KOPT-K1 (cell line): ENCODE data around the gene CD320.
"Not testable (repeated sequence)": the region's sequence is repeated elsewhere in the genome, so short reads cannot be mapped to it uniquely, and the experiment has no call there.

Experiments
- H3K27ac ChIP-seq: fragments of 200-600 bp; sonication (generic); 2 replicates; pipeline ENCODE4 v1.5.1; 2016; ENCODE audit warnings: antibody characterized with exemption, mild to moderate bottlenecking, low read depth, low read length; ENCODE audit not compliant: poor library complexity, severe bottlenecking
- H3K36me3 ChIP-seq: fragments of 200-600 bp; sonication (generic); 2 replicates; pipeline ENCODE4 v1.5.1; 2017; ENCODE audit warnings: antibody characterized with exemption, mild to moderate bottlenecking, low read length, moderate library complexity; ENCODE audit not compliant: insufficient read depth
- H3K9me3 ChIP-seq: fragments of 200-600 bp; sonication (generic); 2 replicates; pipeline ENCODE4 v1.5.1; 2017; ENCODE audit warnings: antibody characterized with exemption, low read length, mild to moderate bottlenecking; ENCODE audit not compliant: insufficient read depth, poor library complexity, severe bottlenecking

CD320 gene

GRCh38 chr19:8307965-8308866, at the start of gene CD320:
Gene CD320, minus strand, starts transcription at chr19:8308358. Its CDS starts 68 bp downstream, at chr19:8308290.
- no peaks in the 10 kb centered on the region for H3K9me3 ChIP-seq
- H3K27ac ChIP-seq, result peak within 1 kb of the TSS; percentile 86
- peaks cover 70% of the 10 kb centered on the region for H3K36me3 ChIP-seq

- Histone ChIP-seq H3K36me3 (no peaks in the 10 kb centered on the region), H3K9me3 (no peaks in the 10 kb centered on the region), H3K27ac (no peak overlapping the region)
Measured at GRCh38 chr19:8357007-8357521, 48.9 kb upstream of the CD320 start.

GRCh38 chr19:8355631-8356402, 47.7 kb upstream of the CD320 start:
- Histone ChIP-seq H3K27ac (no peak overlapping the region), H3K9me3 (no peaks in the 10 kb centered on the region)

GRCh38 chr19:8352845-8353244, 44.7 kb upstream of the CD320 start:
- H3K27ac ChIP-seq, H3K9me3 ChIP-seq, H3K36me3 ChIP-seq: not testable (repeated sequence)

More at GRCh38 chr19:8355631-8356402, 47.7 kb upstream of the CD320 start:
- no peaks in the 10 kb centered on the region for H3K36me3 ChIP-seq

GRCh38 chr19:8352134-8352827, 44.1 kb upstream of the CD320 start:
- Histone ChIP-seq H3K27ac (no peak overlapping the region), H3K9me3 (no peaks in the 10 kb centered on the region), H3K36me3 (no peaks in the 10 kb centered on the region)

- H3K27ac ChIP-seq, H3K9me3 ChIP-seq, H3K36me3 ChIP-seq: not testable (repeated sequence)
Measured at GRCh38 chr19:8349629-8350372, 41.6 kb upstream of the CD320 start.

GRCh38 chr19:8343483-8343844, 35.3 kb upstream of the CD320 start:
- no peaks in the 10 kb centered on the region for H3K9me3 ChIP-seq
- H3K36me3 ChIP-seq, result no peaks in the 10 kb centered on the region
- no peak overlapping the region for H3K27ac ChIP-seq

- Histone ChIP-seq H3K36me3 (no peaks in the 10 kb centered on the region), H3K27ac (no peak within 1 kb of the TSS)
Measured at GRCh38 chr19:8342684-8343482, 34.7 kb upstream of the CD320 start, which contains the start of gene KANK3. Gene KANK3, minus strand, starts transcription at chr19:8343262. Its CDS starts 5,434 bp downstream, at chr19:8337828.

GRCh38 chr19:8342316-8342683, 34.1 kb upstream of the CD320 start:
- no peaks in the 10 kb centered on the region for H3K9me3 ChIP-seq
- H3K36me3 ChIP-seq, result no peaks in the 10 kb centered on the region
- H3K27ac ChIP-seq, result no peak overlapping the region

More at GRCh38 chr19:8342684-8343482, 34.7 kb upstream of the CD320 start, which contains the start of gene KANK3:
- no peaks in the 10 kb centered on the region for H3K9me3 ChIP-seq

GRCh38 chr19:8341504-8341903, 33.3 kb upstream of the CD320 start:
- not testable (repeated sequence) for H3K36me3 ChIP-seq

GRCh38 chr19:8340341-8341096, 32.4 kb upstream of the CD320 start:
- Histone ChIP-seq H3K27ac (no peak overlapping the region), H3K36me3 (no peaks in the 10 kb centered on the region), H3K9me3 (no peaks in the 10 kb centered on the region)

More at GRCh38 chr19:8341504-8341903, 33.3 kb upstream of the CD320 start:
- H3K9me3 ChIP-seq, H3K27ac ChIP-seq: not testable (repeated sequence)

- Histone ChIP-seq H3K36me3 (no peaks in the 10 kb centered on the region), H3K9me3 (no peaks in the 10 kb centered on the region), H3K27ac (no peak overlapping the region)
Measured at GRCh38 chr19:8338835-8339234, 30.7 kb upstream of the CD320 start.

- H3K36me3 ChIP-seq, result no peaks in the 10 kb centered on the region
- H3K9me3 ChIP-seq, result no peaks in the 10 kb centered on the region
- H3K27ac ChIP-seq, result no peak overlapping the region
Measured at GRCh38 chr19:8337728-8338127, 29.6 kb upstream of the CD320 start.
